ENCODE measurements around the gene HOXB13.

Gene HOXB13

DNA sequence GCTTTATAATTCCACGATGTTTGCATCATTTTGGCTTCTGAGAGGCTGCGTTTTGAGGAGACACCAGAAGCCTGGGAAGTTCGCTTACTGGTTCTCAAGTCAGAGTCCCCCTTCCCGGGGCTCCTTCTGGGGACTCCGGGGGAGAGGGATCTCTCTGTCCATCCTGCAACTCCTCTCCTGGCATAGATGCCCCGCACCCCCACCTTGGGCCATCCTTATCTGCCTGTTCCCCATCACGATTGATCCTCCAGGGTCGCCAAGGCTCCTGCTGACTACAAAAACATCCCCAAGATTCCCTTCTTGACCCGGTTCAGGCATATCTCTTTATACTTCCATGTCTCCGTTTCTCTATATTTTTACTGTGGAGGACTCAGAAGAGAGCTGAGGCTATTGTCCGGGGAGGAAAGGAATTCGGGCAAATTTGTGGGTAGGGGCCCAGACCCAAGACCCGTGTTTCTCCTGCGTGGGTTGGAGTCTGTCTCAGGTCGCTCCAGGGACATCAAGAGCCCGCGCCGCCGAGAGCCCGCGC is 18.4 kb upstream of the HOXB13 start:
- Histone ChIP-seq H3K36me3 (ENCODE audit: control insufficient read depth, insufficient read depth, low read length) (no peaks in the 10 kb centered on the region), H3K9ac (ENCODE audit: low read depth, low read length) (no peak overlapping the region), H3K4me1 (ENCODE audit: control insufficient read depth, insufficient read depth, low read length) (peaks cover 2% of the 10 kb centered on the region), H3K4me3 (ENCODE audit: low read depth, low read length) (no peak overlapping the region), H3K27me3 (ENCODE audit: control insufficient read depth, insufficient read depth, low read length) (peaks cover 100% of the 10 kb centered on the region), H3K9me3 (ENCODE audit: control insufficient read depth, insufficient read depth, low read length) (no peaks in the 10 kb centered on the region)

- peak overlapping the region; percentile 11 for H3K4me3 ChIP-seq (ENCODE audit: low read depth, low read length)
- H3K27me3 ChIP-seq (ENCODE audit: control insufficient read depth, insufficient read depth, low read length): peaks cover 100% of the 10 kb centered on the region
- no peaks in the 10 kb centered on the region for H3K36me3 ChIP-seq (ENCODE audit: control insufficient read depth, insufficient read depth, low read length)
- H3K9me3 ChIP-seq (ENCODE audit: control insufficient read depth, insufficient read depth, low read length): no peaks in the 10 kb centered on the region
- H3K4me1 ChIP-seq (ENCODE audit: control insufficient read depth, insufficient read depth, low read length): peaks cover 2% of the 10 kb centered on the region
- no peak overlapping the region for H3K9ac ChIP-seq (ENCODE audit: low read depth, low read length)
Measured at GRCh38 chr17:48745381-48746275, 17.1 kb upstream of the HOXB13 start.

DNA sequence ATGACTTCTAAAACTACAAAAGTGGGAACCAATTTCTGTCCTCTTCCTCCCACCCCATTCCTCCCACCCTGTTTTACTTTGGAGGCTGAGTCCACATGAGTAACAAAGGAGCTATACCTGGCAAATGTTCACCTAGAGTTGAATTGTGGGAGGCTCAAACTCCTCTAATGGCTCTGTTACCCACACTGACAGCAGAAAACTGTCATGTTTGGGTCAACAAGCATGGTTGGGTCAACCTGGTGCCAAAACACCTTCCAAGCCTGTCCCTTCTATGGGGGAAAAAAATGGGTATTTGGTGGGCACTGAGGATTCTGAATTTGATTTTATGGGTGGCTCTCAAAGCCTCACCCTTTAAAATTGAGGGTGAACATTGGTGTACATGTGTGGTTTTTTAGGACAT is 12.0 kb upstream of the HOXB13 start:
- Histone ChIP-seq H3K4me1 (ENCODE audit: control insufficient read depth, insufficient read depth, low read length) (no peaks in the 10 kb centered on the region), H3K9me3 (ENCODE audit: control insufficient read depth, insufficient read depth, low read length) (no peaks in the 10 kb centered on the region), H3K9ac (ENCODE audit: low read depth, low read length) (no peak overlapping the region), H3K27me3 (ENCODE audit: control insufficient read depth, insufficient read depth, low read length) (peaks cover 100% of the 10 kb centered on the region), H3K4me3 (ENCODE audit: low read depth, low read length) (no peak overlapping the region), H3K36me3 (ENCODE audit: control insufficient read depth, insufficient read depth, low read length) (no peaks in the 10 kb centered on the region)

GRCh38 chr17:48738803-48739526 is 10.4 kb upstream of the HOXB13 start:
- no peaks in the 10 kb centered on the region for H3K36me3 ChIP-seq (ENCODE audit: control insufficient read depth, insufficient read depth, low read length)
- no peak overlapping the region for H3K9ac ChIP-seq (ENCODE audit: low read depth, low read length)
- no peaks in the 10 kb centered on the region for H3K4me1 ChIP-seq (ENCODE audit: control insufficient read depth, insufficient read depth, low read length)
- peaks cover 100% of the 10 kb centered on the region for H3K27me3 ChIP-seq (ENCODE audit: control insufficient read depth, insufficient read depth, low read length)
- no peaks in the 10 kb centered on the region for H3K9me3 ChIP-seq (ENCODE audit: control insufficient read depth, insufficient read depth, low read length)
- H3K4me3 ChIP-seq (ENCODE audit: low read depth, low read length): no peak overlapping the region

DNA sequence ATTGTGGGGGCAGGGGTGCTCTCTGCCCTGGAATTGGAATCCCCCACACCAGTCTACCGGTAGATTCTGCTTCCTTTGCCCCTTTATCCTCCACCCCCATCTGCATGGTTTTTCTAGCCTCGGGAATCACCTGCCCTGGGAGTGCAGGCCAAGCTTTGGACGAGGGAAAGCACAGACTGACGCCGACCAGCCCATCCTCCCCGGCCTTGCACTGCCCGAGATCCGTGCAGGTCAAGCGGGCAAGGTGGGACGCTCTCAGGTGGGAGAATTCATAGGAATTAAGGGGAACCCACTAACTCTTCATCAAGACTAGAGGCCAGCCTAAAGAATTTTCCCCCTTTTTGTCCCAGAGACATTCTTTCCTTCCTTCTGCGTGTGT is 9.9 kb upstream of the HOXB13 start:
- no peaks in the 10 kb centered on the region for H3K4me1 ChIP-seq (ENCODE audit: control insufficient read depth, insufficient read depth, low read length)
- H3K4me3 ChIP-seq (ENCODE audit: low read depth, low read length): peak overlapping the region; percentile 10
- no peak overlapping the region for H3K9ac ChIP-seq (ENCODE audit: low read depth, low read length)
- no peaks in the 10 kb centered on the region for H3K9me3 ChIP-seq (ENCODE audit: control insufficient read depth, insufficient read depth, low read length)
- H3K27me3 ChIP-seq (ENCODE audit: control insufficient read depth, insufficient read depth, low read length): peaks cover 100% of the 10 kb centered on the region
- H3K36me3 ChIP-seq (ENCODE audit: control insufficient read depth, insufficient read depth, low read length): no peaks in the 10 kb centered on the region

- Histone ChIP-seq H3K9me3 (ENCODE audit: control insufficient read depth, insufficient read depth, low read length) (no peaks in the 10 kb centered on the region), H3K4me1 (ENCODE audit: control insufficient read depth, insufficient read depth, low read length) (no peaks in the 10 kb centered on the region), H3K4me3 (ENCODE audit: low read depth, low read length) (peak overlapping the region; percentile 10), H3K36me3 (ENCODE audit: control insufficient read depth, insufficient read depth, low read length) (no peaks in the 10 kb centered on the region), H3K27me3 (ENCODE audit: control insufficient read depth, insufficient read depth, low read length) (peaks cover 100% of the 10 kb centered on the region), H3K9ac (ENCODE audit: low read depth, low read length) (no peak overlapping the region)
Measured at GRCh38 chr17:48737330-48738043, 8.9 kb upstream of the HOXB13 start.

GRCh38 chr17:48735062-48735351 is 6.5 kb upstream of the HOXB13 start:
- Histone ChIP-seq H3K36me3 (ENCODE audit: control insufficient read depth, insufficient read depth, low read length) (no peaks in the 10 kb centered on the region), H3K4me3 (ENCODE audit: low read depth, low read length) (peak overlapping the region; percentile 20), H3K27me3 (ENCODE audit: control insufficient read depth, insufficient read depth, low read length) (peaks cover 100% of the 10 kb centered on the region), H3K4me1 (ENCODE audit: control insufficient read depth, insufficient read depth, low read length) (no peaks in the 10 kb centered on the region), H3K9ac (ENCODE audit: low read depth, low read length) (no peak overlapping the region), H3K9me3 (ENCODE audit: control insufficient read depth, insufficient read depth, low read length) (no peaks in the 10 kb centered on the region)

DNA sequence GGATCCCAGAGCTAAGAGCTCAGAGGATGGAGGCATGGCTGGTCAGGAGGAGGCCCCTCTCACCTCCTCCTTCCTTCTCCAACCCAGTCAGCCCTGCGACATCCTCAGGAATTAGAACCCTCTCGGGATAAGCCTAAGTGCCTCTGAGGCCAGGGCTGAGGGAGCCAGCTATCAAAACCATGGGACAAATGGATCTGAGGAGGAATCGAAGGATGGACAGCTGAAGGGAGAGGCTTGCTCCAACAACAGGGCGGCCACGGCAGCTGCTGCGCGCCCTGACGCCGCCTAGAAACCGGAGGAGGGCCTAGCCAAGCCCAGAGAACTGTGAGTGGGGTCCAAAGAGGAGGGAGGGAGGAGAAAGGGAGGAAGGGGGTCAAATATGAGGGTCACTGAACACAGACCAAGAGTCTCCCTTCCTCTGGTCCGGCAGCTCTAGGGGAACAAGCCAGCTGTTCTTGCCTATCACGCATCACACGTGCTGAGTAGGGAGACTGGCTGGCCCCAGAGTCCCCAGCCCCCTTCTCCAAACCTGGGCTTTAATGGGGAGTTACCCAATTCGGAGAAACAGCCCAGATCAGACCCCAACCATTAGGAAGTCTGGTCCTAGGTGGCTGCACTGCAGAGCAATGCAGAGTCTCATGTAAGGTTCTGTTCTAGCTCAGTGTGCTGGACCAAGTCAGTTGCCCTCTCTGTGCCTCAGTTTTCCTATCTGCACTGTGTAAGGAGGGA is 5.9 kb upstream of the HOXB13 start:
- Histone ChIP-seq H3K4me3 (ENCODE audit: low read depth, low read length) (peak overlapping the region; percentile 20), H3K36me3 (ENCODE audit: control insufficient read depth, insufficient read depth, low read length) (no peaks in the 10 kb centered on the region), H3K9me3 (ENCODE audit: control insufficient read depth, insufficient read depth, low read length) (no peaks in the 10 kb centered on the region), H3K27me3 (ENCODE audit: control insufficient read depth, insufficient read depth, low read length) (peaks cover 100% of the 10 kb centered on the region), H3K9ac (ENCODE audit: low read depth, low read length) (no peak overlapping the region), H3K4me1 (ENCODE audit: control insufficient read depth, insufficient read depth, low read length) (no peaks in the 10 kb centered on the region)

DNA sequence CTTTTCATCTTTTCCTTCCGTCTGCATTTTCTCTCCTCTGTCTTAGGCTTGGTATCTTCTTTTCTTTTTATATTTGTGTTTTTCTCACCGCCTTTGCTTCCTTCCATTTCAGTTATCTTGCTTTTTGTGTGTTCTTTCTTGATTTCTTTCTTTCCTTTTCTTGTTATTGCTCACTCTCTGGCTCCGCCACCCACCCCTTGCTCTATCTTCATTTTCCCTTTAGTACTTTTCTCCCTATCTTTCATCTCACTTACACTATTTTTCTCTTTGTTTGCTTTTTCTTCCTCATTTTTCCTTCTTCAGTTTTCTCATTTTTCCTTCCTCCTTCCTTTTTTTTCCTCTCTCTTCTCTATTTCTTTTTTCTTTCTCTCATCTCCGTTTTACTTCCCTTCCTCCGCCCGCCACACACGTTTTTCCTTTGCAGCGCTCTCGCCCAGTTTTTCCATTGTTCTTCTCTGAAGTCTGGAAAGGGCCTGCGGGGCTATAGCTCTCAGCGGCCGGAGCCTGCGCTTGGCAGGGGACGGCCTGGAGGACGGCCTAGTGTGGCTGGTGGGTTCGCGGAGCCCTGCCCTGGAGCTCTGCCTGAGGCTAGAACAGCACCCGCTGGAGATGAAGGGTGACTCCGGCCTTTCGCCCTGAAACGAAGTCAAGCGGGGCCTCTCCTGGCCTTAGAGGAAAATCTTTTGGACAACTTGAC is 5.2 kb upstream of the HOXB13 start:
- no peak overlapping the region for H3K9ac ChIP-seq (ENCODE audit: low read depth, low read length)
- H3K4me3 ChIP-seq (ENCODE audit: low read depth, low read length): peak overlapping the region; percentile 20
- no peaks in the 10 kb centered on the region for H3K36me3 ChIP-seq (ENCODE audit: control insufficient read depth, insufficient read depth, low read length)
- no peaks in the 10 kb centered on the region for H3K9me3 ChIP-seq (ENCODE audit: control insufficient read depth, insufficient read depth, low read length)
- H3K27me3 ChIP-seq (ENCODE audit: control insufficient read depth, insufficient read depth, low read length): peaks cover 100% of the 10 kb centered on the region
- no peaks in the 10 kb centered on the region for H3K4me1 ChIP-seq (ENCODE audit: control insufficient read depth, insufficient read depth, low read length)

- Histone ChIP-seq H3K4me3 (ENCODE audit: low read depth, low read length) (no peak overlapping the region), H3K36me3 (ENCODE audit: control insufficient read depth, insufficient read depth, low read length) (no peaks in the 10 kb centered on the region), H3K9me3 (ENCODE audit: control insufficient read depth, insufficient read depth, low read length) (no peaks in the 10 kb centered on the region), H3K27me3 (ENCODE audit: control insufficient read depth, insufficient read depth, low read length) (peaks cover 100% of the 10 kb centered on the region), H3K9ac (ENCODE audit: low read depth, low read length) (no peak overlapping the region), H3K4me1 (ENCODE audit: control insufficient read depth, insufficient read depth, low read length) (no peaks in the 10 kb centered on the region)
Measured at GRCh38 chr17:48732688-48733629, 4.4 kb upstream of the HOXB13 start.
